HEK293 (cell line): ENCODE data around the gene LRRC70.

Experiments used
- ZNF202 ChIP-seq: fragments of 450-650 bp; formaldehyde crosslinking; IDR thresholded peaks from 2 replicates; pipeline ENCODE4 v1.5.1; 2016; ENCODE audit warnings: missing biosample characterization, missing genetic modification characterization, borderline replicate concordance
- ZNF768 ChIP-seq: fragments of 450-650 bp; formaldehyde crosslinking; IDR thresholded peaks from 2 replicates; pipeline ENCODE4 v1.5.1; 2018; ENCODE audit warnings: missing biosample characterization, mild to moderate bottlenecking, missing genetic modification characterization
- ZNF785 ChIP-seq: fragments of 450-650 bp; formaldehyde crosslinking; IDR thresholded peaks from 2 replicates; pipeline ENCODE4 v1.5.1; 2016; ENCODE audit warnings: missing biosample characterization, missing genetic modification characterization
- ZSCAN16 ChIP-seq: fragments of 450-650 bp; formaldehyde crosslinking; IDR thresholded peaks from 2 replicates; pipeline ENCODE4 v1.5.1; 2016; ENCODE audit warnings: missing biosample characterization, missing genetic modification characterization
- TF ChIP-seq, protein P1 (sequence below): fragments of 450-650 bp; formaldehyde crosslinking; IDR thresholded peaks from 2 replicates; pipeline ENCODE4 v1.5.1; 2016; ENCODE audit warnings: missing biosample characterization, missing genetic modification characterization

GRCh38 chr5:62533597-62533996 lies 45.0 kb upstream of the LRRC70 start:
- TF ChIP-seq ZSCAN16 (no peak), ZNF202 (tag by site-specific recombination) (no peak), ZNF768 (tag by site-specific recombination) (no peak), ZNF785 (tag by site-specific recombination) (no peak)
- TF ChIP-seq, protein P1, sequence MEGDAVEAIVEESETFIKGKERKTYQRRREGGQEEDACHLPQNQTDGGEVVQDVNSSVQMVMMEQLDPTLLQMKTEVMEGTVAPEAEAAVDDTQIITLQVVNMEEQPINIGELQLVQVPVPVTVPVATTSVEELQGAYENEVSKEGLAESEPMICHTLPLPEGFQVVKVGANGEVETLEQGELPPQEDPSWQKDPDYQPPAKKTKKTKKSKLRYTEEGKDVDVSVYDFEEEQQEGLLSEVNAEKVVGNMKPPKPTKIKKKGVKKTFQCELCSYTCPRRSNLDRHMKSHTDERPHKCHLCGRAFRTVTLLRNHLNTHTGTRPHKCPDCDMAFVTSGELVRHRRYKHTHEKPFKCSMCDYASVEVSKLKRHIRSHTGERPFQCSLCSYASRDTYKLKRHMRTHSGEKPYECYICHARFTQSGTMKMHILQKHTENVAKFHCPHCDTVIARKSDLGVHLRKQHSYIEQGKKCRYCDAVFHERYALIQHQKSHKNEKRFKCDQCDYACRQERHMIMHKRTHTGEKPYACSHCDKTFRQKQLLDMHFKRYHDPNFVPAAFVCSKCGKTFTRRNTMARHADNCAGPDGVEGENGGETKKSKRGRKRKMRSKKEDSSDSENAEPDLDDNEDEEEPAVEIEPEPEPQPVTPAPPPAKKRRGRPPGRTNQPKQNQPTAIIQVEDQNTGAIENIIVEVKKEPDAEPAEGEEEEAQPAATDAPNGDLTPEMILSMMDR: no peak
